ENCODE results near the gene ZNF394. TPM values are rescaled to one million over a fixed set of nuclear protein-coding genes. Genes with fewer than 3 reads are reported as not detected.
A peak's percentile ranks its signal among the peaks of the same experiment; 100 is the strongest.
"Not testable (repeated sequence)": the region's sequence is repeated elsewhere in the genome, so short reads cannot be mapped to it uniquely, and the experiment has no call there.

Gene ZNF394
- total RNA-seq (2014; rRNA removed; shearing (Covaris generic)): 20.7 and 21.5 TPM in 2 replicates

DNA sequence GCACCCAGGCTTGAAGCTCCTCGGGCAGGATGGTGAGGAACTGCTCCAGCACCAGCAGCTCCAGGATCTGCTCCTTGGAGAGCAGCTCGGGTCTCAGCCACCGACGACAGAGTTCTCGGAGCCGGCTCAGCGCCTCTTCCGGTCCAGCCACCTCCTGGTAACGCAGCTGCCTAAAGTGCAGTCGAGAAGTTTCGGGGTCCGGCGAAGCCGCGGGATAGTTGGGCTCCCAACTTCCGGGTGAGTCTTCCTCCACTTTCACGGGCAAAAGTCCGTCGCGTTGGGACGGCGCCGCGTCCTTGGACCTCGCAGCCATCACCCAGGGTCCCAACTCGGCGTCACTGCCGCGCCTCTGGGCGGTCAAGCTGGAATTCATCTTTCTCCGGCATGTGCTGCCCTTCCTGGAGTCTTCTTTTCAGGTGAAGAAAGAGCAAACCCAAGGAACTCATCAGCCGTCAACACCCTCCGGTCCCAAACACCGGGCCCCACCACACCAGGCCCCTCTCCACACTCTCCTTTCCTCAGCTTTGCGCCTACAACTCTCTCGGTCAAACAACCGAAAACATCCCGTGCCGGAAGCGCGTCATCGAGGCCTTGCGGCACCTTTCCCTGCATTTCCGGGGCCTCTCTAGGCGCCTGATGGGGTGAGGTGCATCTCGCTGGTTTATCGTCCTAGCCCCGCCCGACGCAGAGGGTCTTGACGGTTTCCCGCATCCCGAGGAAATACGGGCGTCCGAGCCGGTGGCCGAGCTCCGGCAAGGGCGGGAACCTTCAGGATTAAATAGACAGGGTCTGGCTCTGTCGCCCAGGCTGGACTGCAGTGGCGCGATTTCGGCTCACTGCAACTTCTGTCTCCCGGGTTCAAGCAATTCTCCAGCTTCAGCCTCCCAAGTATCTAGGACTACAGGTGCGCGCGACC lies at the start of gene ZNF394:
TSS of gene ZNF394 (minus strand) at position 561 of the 916 bp plus-strand sequence. CDS start at position 373, 188 bp downstream.
- DNase-seq (ENCODE audit: low spot score): peak; percentile 97
- in situ Hi-C loops (cut with HindIII; ENCODE audit: low sequenced_read_pairs): no loop called here

DNA sequence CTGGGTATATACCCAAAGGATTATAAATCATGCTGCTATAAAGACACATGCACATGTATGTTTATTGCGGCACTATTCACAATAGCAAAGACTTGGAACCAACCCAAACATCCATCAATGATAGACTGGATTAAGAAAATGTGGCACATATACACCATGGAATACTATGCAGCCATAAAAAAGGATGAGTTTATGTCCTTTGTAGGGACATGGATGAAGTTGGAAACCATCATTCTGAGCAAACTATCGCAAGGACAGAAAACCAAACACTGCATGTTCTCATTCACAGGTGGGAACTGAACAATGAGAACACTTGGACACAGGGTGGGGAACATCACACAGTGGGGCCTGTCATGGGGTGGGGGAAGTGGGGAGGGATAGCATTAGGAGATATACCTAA lies 49.5 kb upstream of the ZNF394 start:
- in situ Hi-C loops (cut with HindIII; ENCODE audit: low sequenced_read_pairs); DNase-seq (ENCODE audit: low spot score): not testable (repeated sequence)

DNA sequence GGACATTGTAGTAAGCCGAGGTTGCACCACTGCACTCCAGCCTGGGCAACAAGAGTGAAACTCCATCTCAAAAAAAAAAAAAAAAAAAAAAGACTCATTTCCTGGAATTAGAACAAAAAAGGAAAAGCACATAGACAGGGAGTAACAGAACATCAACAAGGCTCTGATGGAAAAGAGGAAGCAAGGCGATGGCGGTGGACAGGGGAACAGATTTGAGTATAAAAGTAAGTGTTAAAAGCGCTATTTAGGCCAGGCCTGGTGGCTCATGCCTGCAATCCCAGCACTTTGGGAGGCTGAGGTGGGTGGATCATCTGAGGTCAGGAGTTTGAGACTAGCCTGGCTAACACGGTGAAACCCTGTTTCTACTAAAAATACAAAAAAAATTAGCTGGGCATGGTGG lies 45.2 kb upstream of the ZNF394 start:
- in situ Hi-C loops (cut with HindIII; ENCODE audit: low sequenced_read_pairs); DNase-seq (ENCODE audit: low spot score): not testable (repeated sequence)

DNA sequence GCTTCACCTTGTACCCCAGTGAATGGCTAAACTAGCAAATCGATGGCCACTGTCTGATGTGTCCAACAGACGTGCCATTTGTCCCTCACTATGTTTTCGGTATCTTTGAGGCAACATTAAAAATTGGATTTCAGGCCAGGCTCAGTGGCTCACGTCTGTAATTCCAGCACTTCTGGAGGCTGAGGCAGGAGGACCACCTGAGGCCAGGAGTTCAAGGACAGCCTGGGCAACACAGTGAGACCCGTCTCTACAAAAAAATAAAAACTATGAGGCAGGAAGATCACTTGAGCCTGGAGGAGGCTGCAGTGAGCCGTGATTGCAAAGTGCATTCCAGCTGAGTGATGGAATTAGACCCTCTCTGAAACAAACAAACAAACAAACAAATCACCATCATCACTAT lies 43.8 kb upstream of the ZNF394 start:
- in situ Hi-C loops (cut with HindIII; ENCODE audit: low sequenced_read_pairs): no loop called here
- DNase-seq (ENCODE audit: low spot score): no peak

- no peak for DNase-seq (ENCODE audit: low spot score)
- in situ Hi-C loops (cut with HindIII; ENCODE audit: low sequenced_read_pairs): no loop called here
Observed at GRCh38 chr7:99543081-99543671, 43.1 kb upstream of the ZNF394 start.

GRCh38 chr7:99541212-99541611 lies 41.1 kb upstream of the ZNF394 start:
- DNase-seq (ENCODE audit: low spot score): no peak
- in situ Hi-C loops (cut with HindIII; ENCODE audit: low sequenced_read_pairs): no loop called here

DNA sequence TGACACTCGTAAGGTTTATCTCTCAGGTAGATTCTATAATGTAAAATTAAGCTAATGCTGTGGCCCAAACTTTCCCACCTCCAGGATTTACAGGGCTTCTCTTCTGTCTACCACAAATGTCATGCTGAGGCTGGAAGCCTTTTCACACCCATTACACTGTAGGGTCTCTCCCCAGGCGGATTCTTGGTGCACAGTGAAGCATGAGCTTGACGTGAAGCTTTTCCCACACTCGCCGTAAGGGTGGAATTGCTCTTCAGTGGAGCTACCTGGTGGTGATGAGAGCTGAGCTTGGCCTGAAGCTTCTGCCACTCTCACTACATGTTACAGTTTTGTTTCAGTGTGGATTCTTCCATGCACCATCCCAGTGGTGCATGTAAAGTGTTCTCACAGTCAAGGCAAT lies 40.5 kb upstream of the ZNF394 start:
- DNase-seq (ENCODE audit: low spot score): no peak
- in situ Hi-C loops (cut with HindIII; ENCODE audit: low sequenced_read_pairs): no loop called here

DNA sequence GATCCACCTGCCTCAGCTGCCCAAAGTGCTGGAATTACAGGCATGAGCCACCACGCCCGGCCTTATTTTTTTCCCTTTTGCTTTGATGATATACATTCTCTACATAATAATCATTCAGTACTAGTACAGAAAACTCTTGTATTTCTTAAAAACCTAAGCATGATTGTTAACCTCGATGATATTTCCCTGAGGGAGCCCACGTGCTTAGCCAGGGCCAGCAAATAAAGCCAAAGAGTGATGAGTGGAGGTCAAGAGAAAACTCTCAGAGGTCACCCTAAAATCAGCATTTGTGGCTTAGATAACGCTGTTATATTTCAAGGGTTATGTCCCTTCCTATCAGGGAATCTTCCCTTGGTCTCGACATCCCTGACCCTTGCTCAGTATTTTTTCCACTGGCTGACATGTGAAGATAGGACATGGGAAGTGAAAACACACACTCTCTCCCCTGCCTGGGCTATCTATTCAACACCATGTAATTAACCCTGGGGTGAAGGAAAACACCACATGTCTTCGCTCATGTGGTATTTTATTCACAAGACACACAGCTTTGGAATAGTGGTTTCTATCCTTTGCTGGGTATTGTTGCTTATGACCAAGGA lies 39.2 kb upstream of the ZNF394 start:
- DNase-seq (ENCODE audit: low spot score): no peak
- in situ Hi-C loops (cut with HindIII; ENCODE audit: low sequenced_read_pairs): no loop called here

DNA sequence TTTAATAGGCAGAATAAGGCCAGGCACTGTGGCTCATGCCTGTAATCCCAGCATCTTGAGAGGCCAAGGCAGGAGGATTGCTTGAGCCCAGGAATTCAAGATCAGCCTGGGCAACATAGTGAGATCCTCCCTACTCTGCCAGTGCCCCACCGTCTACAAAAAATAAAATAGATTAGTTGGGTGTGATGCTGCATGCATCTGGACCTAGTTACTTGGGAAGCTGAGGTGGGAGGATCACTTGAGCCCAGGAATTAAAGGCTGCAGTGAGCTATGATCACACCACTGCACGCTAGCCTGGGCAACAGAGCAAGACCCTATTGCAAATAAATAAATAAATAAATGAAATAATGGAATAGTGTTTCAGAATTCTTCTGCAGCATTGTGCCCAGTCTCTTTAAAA lies 35.6 kb upstream of the ZNF394 start:
- in situ Hi-C loops (cut with HindIII; ENCODE audit: low sequenced_read_pairs): no loop called here
- DNase-seq (ENCODE audit: low spot score): no peak

DNA sequence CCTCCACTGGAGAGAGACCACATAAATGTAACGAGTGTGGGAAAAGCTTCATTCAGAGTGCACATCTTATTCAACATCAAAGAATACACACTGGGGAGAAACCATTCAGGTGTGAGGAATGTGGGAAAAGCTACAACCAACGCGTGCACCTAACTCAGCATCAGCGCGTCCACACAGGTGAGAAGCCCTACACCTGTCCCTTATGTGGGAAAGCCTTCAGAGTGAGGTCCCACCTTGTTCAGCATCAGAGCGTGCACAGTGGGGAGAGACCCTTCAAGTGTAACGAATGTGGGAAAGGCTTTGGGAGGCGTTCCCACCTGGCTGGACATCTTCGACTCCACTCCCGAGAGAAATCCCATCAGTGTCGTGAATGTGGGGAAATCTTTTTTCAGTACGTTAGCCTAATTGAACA lies 31.3 kb upstream of the ZNF394 start:
- in situ Hi-C loops (cut with HindIII; ENCODE audit: low sequenced_read_pairs): no loop called here
- no peak for DNase-seq (ENCODE audit: low spot score)

- no peak for DNase-seq (ENCODE audit: low spot score)
- in situ Hi-C loops (cut with HindIII; ENCODE audit: low sequenced_read_pairs): no loop called here
Observed at GRCh38 chr7:99525713-99526440, 25.8 kb upstream of the ZNF394 start.

DNA sequence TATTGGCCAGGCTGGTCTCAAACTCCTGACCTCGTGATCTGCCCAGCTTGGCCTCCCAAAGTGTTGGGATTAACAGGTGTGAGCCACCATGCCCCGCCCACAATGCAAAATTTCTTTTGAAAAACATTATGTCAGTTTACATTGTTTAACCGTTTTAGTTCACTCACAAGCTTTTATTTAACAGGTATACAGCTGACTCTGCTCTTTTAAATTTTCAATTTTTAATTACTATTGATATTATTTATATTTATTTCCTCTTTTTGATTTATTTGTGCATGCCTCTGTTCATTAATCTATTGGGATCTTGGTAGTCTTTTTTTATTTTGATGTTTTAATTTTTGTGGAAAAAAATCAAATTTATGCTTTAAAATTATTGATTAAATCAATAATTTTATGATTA lies 21.3 kb upstream of the ZNF394 start:
- in situ Hi-C loops (cut with HindIII; ENCODE audit: low sequenced_read_pairs): no loop called here
- no peak for DNase-seq (ENCODE audit: low spot score)

DNA sequence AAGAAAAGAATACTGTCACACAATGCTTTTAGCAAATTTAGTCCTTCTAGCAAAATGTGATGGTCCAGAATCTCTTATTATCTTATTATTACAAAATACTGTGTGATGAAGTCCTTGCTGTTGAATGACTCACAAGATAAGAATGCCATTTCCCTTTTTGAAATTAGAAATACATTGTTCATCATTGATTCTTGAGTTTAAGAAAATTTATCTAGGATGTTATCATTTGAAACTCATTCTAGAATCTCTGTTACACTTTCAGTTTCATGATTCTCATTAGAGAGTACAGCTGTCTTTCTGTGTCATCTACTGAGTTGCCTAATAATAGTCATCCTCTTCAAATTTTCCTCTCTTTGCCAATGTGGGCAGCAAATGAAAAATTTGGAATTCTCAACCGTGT lies 14.0 kb upstream of the ZNF394 start:
- no peak for DNase-seq (ENCODE audit: low spot score)
- in situ Hi-C loops (cut with HindIII; ENCODE audit: low sequenced_read_pairs): no loop called here

DNA sequence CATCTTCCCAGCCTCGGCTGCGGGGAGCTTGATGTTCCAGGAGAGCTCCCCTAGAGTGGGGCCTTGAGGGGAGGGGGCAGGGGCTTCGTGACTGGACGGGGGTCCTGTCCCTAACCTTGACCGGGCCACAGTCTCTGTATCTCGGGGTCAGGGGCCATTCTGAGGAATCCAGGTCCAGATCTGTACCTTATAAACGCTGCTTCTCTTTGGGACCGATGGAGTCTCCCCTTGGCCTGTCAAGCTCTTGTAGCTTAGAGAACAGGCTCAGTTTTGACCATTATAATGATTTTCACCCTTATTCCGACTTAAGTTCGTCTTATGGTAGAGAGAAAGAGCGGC lies 5.2 kb upstream of the ZNF394 start:
- in situ Hi-C loops (cut with HindIII; ENCODE audit: low sequenced_read_pairs): no loop called here
- no peak for DNase-seq (ENCODE audit: low spot score)

- DNase-seq (ENCODE audit: low spot score): peak; percentile 97
- in situ Hi-C loops (cut with HindIII; ENCODE audit: low sequenced_read_pairs): no loop called here
Observed at GRCh38 chr7:99504603-99505323, 4.7 kb upstream of the ZNF394 start, which contains the start of gene ZKSCAN5. TSS of gene ZKSCAN5 (plus strand) at chr7:99504662. CDS start at chr7:99506045, 1,383 bp downstream.

- in situ Hi-C loops (cut with HindIII; ENCODE audit: low sequenced_read_pairs): no loop called here
Observed at GRCh38 chr7:99504281-99504602, 4.2 kb upstream of the ZNF394 start.

GRCh38 chr7:99501236-99501635 lies 1.2 kb upstream of the ZNF394 start:
- DNase-seq (ENCODE audit: low spot score); in situ Hi-C loops (cut with HindIII; ENCODE audit: low sequenced_read_pairs): not testable (repeated sequence)

More at GRCh38 chr7:99504281-99504602, 4.2 kb upstream of the ZNF394 start:
- DNase-seq (ENCODE audit: low spot score): no peak

- in situ Hi-C loops (cut with HindIII; ENCODE audit: low sequenced_read_pairs): no loop called here
- no peak for DNase-seq (ENCODE audit: low spot score)
Observed at GRCh38 chr7:99500637-99501009, 542 bp upstream of the ZNF394 start.

DNA sequence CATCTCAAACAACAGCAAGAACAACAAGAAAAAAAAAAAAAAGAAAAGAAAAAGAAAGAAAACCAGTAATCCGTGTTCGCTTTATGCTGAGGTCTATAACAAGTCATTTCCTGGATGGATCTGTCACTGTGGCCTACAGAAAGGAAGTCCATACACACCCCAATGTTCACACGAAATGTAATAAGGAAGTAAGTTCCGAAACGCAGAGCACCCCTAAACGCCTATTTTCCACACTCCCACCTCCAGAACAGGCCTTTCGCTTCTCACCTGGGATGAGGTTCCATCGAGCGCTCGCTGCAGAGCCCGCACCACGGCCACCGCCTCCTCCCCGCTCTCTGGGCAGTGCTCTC lies 735 bp downstream of the ZNF394 start:
- DNase-seq (ENCODE audit: low spot score): no peak
- in situ Hi-C loops (cut with HindIII; ENCODE audit: low sequenced_read_pairs): no loop called here

Measured in G401 (cell line).